Mucosa of descending colon (tissue), 3 donors: Measurements from ENCODE around the gene PLEKHF1. TPM values are rescaled to one million over a fixed set of nuclear protein-coding genes. Genes with fewer than 3 reads are reported as not detected.

Experiments used
- ATAC-seq: fragments of 200-7000 bp; cut with Tn5 transposase; one replicate; pipeline ENCODE4 v1.9.1; 2020; ENCODE audit warnings: mild to moderate bottlenecking, moderate library complexity
- DNase-seq, 3 donors: peaks; one replicate each; pipeline ENCODE4 v3.0.0-alpha.2; 2020
- H3K36me3 ChIP-seq: fragments of 200-600 bp; one replicate; pipeline ENCODE4 v1.8.0; 2021; ENCODE audit warnings: low read depth, mild to moderate bottlenecking
- H3K4me1 ChIP-seq: fragments of 200-600 bp; one replicate; pipeline ENCODE4 v1.8.0; 2021; ENCODE audit warnings: low read depth, mild to moderate bottlenecking
- H3K4me3 ChIP-seq: fragments of 200-600 bp; one replicate; pipeline ENCODE4 v1.8.0; 2021; ENCODE audit warnings: mild to moderate bottlenecking
- H3K9me3 ChIP-seq: fragments of 200-600 bp; one replicate; pipeline ENCODE4 v1.8.0; 2021; ENCODE audit warnings: mild to moderate bottlenecking
- intact Hi-C, 2 donors: fragments of 100-400 bp; cut with DNase I in 1 of 2; cut with micrococcal nuclease in 1 of 2; formaldehyde crosslinking; loops; one replicate each; pipeline versions ENCODE4 v1.11.0 to v1.11.1; 2022; cut with DNase I, micrococcal nuclease
- total RNA-seq, 3 donors: library from RNA; stranded (reverse); fragmentation: NEBNext Ultra II Directional in 2 of 3; extraction: Animal tissue kit (Norgen Biotek cat#: 25700) in 2 of 3; gene quantifications; one replicate each; pipeline versions ENCODE4 v1.2.1 to v1.2.4, GENCODE V29; 2021 to 2023
- TF ChIP-seq, protein P1 (sequence below): fragments of 200-600 bp; IDR thresholded peaks from one replicate; pipeline ENCODE4 v1.8.0; 2022; ENCODE audit warnings: antibody characterized with exemption, mild to moderate bottlenecking
- donor health status: DM: no; HTN: no; CAD: no; lungs with moderate emphysema.
- donor health status: DM: no; HTN: no; CAD: no.
- donor health status: DM: no; HTN: yes; CAD: no.

The PLEKHF1 gene
- total RNA-seq, 3 donors from 2014 or later, result 4.0 to 6.9 (median 6.7) TPM

DNA sequence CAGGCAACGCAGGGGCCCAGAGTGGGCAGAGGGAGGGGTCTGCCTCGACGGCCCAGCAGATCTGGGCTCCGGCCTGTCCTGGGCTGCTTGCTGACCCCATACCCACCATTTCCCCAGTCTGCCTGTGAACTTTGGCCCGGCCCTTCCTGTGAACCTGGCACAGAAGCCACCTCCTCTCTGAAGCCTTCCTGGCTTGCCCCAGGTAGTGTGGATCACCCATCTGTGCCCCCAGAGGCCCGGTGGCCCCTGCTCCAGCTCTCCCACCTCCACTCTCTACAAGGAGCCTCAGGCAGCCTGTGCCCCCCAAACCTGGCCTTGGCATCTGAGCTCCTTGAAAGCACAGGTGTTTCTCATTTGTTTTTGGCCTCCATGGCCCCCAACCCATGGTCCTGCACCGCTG, 15.7 kb downstream of the PLEKHF1 start:
- H3K4me1 ChIP-seq, result peaks cover 5% of the 10 kb centered on the region
- intact Hi-C loops, result no loop called here
- H3K9me3 ChIP-seq, result no peaks in the 10 kb centered on the region
- H3K36me3 ChIP-seq, result no peaks in the 10 kb centered on the region
- DNase-seq, result peak in 1 of 3 donors; percentile 50
- H3K4me3 ChIP-seq, result no peak overlapping the region
- ATAC-seq, result peak; percentile 6
- TF ChIP-seq, protein P1, sequence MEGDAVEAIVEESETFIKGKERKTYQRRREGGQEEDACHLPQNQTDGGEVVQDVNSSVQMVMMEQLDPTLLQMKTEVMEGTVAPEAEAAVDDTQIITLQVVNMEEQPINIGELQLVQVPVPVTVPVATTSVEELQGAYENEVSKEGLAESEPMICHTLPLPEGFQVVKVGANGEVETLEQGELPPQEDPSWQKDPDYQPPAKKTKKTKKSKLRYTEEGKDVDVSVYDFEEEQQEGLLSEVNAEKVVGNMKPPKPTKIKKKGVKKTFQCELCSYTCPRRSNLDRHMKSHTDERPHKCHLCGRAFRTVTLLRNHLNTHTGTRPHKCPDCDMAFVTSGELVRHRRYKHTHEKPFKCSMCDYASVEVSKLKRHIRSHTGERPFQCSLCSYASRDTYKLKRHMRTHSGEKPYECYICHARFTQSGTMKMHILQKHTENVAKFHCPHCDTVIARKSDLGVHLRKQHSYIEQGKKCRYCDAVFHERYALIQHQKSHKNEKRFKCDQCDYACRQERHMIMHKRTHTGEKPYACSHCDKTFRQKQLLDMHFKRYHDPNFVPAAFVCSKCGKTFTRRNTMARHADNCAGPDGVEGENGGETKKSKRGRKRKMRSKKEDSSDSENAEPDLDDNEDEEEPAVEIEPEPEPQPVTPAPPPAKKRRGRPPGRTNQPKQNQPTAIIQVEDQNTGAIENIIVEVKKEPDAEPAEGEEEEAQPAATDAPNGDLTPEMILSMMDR, result no peak

DNA sequence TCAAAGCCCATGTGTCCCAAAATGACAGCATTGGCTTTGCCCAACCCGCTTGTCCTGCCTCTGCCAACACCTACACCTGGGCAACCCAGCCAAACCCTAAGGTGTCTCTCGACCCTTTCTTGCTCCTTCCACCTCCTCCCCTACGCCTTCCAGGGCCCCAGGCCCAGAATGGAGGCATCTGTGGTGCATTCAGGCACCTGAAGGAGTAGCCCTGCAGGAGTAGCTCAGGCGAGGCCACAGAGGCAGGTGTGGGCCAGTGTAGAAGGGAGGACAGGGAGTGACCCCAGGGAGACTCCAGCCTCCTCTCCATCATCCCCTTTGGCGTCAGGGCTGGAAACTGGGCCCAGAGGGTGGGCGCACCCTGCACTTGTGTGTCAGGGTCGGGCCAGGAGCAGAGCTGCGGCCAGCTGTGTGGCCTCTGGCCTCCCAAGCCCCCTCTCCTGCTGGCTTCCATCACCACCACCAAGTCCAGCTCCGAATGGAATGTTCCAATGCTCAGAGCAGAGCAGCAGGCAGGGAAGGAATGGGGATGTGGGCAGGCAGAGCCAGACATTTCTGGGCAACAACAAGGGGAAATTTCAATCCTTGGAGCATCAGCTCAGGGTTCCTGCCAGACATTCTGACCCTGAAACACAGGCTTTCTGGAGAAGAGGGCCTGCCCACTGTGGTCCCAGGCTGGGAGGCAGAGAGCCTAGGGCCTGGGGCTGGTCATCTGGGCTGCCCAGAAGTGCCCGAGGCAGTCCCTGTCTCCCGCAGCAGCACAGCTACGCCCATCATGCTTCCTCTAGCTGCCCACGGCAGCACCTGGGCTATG, 16.4 kb downstream of the PLEKHF1 start:
- intact Hi-C loops, result no loop called here
- no peaks in the 10 kb centered on the region for H3K36me3 ChIP-seq
- no peak overlapping the region for H3K4me3 ChIP-seq
- no peaks in the 10 kb centered on the region for H3K9me3 ChIP-seq
- H3K4me1 ChIP-seq, result peaks cover 2% of the 10 kb centered on the region
- DNase-seq (peak in 1 of 3 donors; percentile 54), ATAC-seq (no peak)
- TF ChIP-seq, protein P1, result no peak

DNA sequence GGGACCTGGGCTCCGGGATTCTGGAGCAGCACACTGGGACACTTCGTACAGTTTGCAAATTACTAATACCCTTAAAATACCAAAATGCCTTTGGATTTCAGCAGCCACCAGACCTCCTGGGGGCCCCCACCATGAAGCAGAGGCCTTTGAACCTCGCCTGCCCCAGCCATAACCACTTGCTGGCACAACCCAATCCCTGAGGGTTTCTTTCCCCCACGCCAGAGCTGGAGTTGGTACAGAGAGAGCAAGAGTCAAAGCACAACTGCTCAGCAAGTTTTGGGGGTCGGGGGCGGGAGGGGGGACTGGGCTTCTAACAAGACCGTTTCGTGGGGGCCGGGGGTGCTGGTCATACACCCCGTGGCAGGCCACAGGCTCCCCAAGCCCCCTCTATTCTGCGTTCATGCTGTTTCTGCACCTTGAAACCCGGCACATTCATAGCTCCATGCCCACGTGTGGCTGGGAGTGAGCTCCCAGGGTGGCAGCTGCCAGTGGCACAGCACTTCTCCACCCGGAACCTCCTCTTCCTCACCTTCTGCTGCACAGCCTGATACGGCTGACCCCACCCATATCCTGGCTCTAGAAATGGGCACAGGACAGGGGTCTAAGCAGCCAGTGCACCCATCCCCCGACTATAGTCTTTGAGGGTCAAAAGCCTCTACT, 17.1 kb downstream of the PLEKHF1 start:
- no peaks in the 10 kb centered on the region for H3K4me1 ChIP-seq
- TF ChIP-seq, protein P1, result no peak
- H3K9me3 ChIP-seq, result no peaks in the 10 kb centered on the region
- H3K36me3 ChIP-seq, result no peaks in the 10 kb centered on the region
- no peak overlapping the region for H3K4me3 ChIP-seq
- no peak for ATAC-seq
- intact Hi-C loops, result no loop called here
- no peak for DNase-seq

DNA sequence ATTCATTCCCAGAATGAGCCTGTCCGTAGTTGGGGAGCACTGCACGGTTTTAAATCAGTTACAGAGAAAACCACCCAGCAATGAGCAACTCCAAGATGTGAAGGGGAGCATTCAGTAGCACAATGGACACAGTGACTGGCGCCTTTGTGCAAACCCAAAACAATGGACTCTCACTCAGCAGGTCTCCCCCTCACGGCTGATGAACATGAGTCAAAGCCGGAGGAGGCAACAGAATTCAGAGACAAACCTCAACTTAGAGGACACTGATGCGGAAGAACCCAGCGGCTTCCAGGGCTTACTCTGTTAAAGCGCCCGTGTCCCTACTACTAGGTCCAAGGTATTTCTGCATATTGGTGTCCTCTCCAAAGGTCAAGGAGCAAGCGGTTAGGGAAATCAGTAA, 17.7 kb downstream of the PLEKHF1 start:
- Histone ChIP-seq H3K4me1 (no peaks in the 10 kb centered on the region), H3K36me3 (no peaks in the 10 kb centered on the region), H3K9me3 (no peaks in the 10 kb centered on the region), H3K4me3 (no peak overlapping the region)
- DNase-seq (no peak), ATAC-seq (no peak)
- TF ChIP-seq, protein P1, result no peak
- intact Hi-C loops, result no loop called here

DNA sequence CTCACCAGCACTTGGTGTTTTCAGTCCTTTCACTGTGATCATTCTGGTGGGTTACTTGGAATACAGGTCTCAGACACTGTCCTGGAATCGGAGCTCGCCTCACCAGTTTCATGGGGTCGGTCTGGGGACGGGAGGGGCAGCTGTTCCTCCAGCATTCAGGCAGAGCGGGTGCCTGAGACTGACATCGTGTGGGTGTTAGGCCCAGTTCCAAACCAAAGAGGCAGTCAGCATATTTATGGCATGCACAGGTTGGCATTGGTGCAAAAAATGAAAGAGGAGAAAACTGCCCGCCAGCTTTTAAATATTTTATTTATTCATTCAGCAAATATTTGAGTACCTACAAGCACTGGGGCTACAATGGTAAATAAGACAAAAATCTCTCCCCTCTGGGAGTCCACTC, 20.1 kb downstream of the PLEKHF1 start:
- ATAC-seq (no peak), DNase-seq (no peak)
- Histone ChIP-seq H3K4me3 (no peak overlapping the region), H3K4me1 (no peaks in the 10 kb centered on the region), H3K36me3 (no peaks in the 10 kb centered on the region), H3K9me3 (no peaks in the 10 kb centered on the region)
- intact Hi-C loops, result no loop called here
- TF ChIP-seq, protein P1, result no peak
